ENCODE results near the gene KLHL42.

GRCh38 chr12:27822076-27822712 is 42.2 kb downstream of the KLHL42 start:
- no peak for TF ChIP-seq FOXJ3 (CRISPR knock-in tag; IDR thresholded peaks at IDR 0.05; ENCODE audit: borderline replicate concordance)
- TF ChIP-seq CTCF (IDR thresholded peaks at IDR 0.05) = no peak
- no peak for TF ChIP-seq USF2 (CRISPR knock-in tag; IDR thresholded peaks at IDR 0.05)
- no peak for TF ChIP-seq GABPB1 (CRISPR knock-in tag; IDR thresholded peaks at IDR 0.05)
